Left forelimb (tissue), 1 donor: ENCODE measurements around the gene PHYHD1.

ENCODE experiments used
- DNase-seq: peaks from one replicate; pipeline ENCODE4 v3.0.0-alpha.2; 2018; ENCODE audit warnings: low spot score

PHYHD1 gene

GRCh38 chr9:128901379-128901778 lies 19.4 kb upstream of the PHYHD1 start:
- DNase-seq, result no peak

GRCh38 chr9:128901822-128902221 lies 19.0 kb upstream of the PHYHD1 start:
- DNase-seq, result no peak

DNA sequence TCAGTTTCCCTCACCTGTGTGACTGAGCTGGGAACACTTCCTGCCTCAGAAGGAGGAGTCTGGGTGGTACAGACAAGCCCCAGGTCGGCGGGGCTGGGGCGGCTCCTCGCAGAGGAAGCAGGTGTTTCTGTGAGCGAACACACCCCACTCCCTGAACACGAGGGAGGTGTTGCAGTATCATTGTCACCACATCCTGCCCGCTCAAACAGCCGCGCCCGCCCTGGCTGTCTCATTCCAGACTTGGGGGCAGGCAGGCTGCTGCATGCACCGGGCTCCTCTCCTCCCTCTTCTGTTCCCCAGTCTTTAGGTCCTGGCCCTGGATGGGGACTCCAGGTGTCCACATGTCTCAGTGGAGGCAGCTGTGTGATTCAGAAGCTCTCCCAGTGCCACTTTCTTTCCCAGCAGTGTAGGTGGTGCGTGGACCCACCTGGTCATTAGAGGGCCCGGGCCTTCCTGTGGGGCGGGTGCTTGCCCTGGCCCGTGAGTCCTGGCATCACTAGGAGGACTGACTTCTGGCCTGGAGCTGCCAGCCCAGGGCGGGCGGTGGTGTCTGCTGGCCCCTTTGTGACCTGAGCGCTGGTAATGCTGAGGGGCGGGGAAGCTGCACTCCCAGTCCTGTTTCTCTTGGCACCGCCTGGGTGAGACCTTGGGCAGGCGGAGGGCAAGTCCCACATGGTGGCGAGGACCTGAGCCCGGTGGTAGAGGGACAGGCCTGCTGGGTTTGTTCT lies 18.3 kb upstream of the PHYHD1 start:
- DNase-seq, result no peak

DNA sequence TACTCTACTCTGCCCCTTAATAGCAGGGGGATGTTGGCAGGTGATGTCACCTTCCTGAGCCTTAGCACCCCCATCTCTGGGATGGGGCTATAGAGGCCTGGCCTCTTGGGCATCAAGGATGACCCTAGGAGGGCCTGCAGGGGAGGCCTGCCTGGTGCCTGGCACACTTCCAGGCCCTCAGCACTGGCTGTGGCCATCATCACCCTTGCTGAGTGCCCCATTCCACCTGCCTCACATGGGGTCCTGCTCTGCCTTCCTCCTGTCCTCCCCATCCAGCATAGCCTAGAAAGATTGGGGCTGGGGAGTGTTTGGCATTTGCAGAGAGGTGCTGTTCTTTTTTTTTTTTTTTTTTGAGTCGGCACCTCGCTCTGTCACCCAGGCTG lies 17.7 kb upstream of the PHYHD1 start:
- DNase-seq, result no peak

DNA sequence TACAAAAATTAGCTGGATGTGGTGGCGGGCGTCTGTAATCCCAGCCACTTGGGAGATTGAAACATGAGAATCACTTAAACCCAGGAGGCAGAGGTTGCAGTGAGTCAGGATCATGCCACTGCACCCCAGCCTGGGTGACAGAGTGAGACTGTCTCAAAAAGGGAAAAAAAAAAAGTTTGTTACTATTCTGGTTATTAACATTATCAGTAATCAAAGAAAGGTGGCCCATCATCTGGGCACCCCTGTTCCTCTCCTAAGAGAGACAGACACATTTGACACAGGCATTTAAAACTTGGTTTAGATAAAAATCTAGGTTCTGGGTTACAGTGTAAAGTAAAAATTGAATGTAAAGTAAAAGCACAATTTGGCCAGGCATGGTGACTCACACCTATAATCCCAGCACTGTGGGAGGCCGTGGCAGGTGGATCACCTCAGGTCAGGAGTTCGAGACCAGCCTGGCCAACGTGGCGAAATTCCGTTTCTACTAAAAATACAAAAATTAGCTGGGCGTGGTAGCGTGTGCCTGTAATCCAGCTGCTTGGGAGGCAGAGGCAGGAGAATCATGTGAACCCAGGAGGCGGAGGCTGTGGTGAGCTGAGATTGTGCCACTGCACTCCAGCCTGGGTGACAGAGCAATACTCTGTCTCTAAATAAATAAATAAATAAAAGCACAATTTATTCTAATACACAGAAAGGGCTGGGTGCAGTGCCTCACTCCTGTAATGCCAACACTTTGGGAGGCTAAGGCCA lies 16.7 kb upstream of the PHYHD1 start:
- no peak for DNase-seq

GRCh38 chr9:128905964-128906363 lies 14.8 kb upstream of the PHYHD1 start:
- no peak for DNase-seq

GRCh38 chr9:128906741-128907140 lies 14.0 kb upstream of the PHYHD1 start:
- no peak for DNase-seq

DNA sequence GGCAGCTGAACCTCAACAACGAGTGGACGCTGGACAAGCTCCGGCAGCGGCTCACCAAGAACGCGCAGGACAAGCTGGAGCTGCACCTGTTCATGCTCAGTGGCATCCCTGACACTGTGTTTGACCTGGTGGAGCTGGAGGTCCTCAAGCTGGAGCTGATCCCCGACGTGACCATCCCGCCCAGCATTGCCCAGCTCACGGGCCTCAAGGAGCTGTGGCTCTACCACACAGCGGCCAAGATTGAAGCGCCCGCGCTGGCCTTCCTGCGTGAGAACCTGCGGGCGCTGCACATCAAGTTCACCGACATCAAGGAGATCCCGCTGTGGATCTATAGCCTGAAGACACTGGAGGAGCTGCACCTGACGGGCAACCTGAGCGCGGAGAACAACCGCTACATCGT lies 12.4 kb upstream of the PHYHD1 start:
- no peak for DNase-seq

DNA sequence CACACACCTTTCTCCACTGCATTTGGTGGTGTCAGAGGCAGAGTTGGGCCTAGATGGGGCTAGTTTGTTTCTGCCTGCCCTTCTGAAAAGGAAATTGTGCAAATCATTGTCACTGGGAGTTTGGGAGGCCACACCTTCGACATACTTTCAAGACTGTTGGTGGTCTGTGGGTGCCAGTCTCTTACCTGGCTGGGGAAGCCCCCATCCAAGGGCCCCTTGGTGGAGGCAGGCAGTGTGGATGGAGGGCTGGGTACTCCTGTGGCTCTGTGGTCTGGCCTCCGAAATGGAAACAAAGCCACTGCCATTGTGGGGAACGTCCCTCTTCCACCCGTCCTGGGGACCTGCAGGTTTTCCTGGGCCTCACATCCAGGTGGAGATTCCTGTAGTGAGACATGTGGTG lies 10.9 kb upstream of the PHYHD1 start:
- DNase-seq, result no peak

DNA sequence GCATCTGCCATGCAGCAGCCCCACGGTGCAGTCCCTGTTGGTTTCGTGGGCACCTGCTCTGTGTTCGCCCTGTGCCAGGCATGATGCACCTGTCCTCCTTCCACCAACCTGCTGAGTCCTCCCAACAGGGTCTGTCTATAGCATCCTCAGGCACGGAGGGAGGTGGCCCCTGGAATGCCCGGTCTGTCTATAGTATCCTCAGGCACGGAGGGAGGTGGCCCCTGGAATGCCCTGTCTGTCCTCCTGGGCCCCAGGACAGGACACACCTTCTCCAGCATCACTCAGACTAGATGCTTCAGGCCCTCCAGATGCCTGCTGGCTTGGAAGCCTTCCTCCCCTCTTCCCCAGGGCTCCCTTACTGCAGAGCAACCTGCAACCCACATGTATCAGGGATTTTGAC lies 9.9 kb upstream of the PHYHD1 start:
- no peak for DNase-seq

DNA sequence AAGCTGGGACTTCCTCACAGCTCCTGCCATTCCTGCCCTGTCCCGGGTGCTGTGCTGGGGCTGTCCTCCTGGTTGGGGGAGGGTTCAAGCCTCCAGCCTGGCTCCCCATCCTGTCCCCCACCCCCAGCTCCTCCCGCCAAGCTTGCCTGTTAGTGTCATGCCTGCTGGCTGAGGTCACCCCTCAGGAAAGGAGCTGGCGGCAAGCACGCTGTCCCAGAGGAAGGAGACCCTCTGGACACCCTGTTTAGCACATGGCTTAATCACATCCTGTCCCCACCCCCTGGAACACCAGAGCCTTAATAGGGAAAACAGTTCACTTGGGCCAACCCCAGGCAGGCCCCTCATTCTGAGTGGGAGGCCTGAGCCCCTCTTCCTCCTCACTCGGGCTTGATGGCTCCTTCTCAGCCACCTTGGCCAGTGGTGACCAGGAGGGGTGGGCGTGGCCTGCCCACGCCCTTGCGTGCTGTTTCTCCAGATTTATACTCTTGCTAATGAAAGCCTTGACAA lies 9.2 kb upstream of the PHYHD1 start:
- DNase-seq, result no peak

DNA sequence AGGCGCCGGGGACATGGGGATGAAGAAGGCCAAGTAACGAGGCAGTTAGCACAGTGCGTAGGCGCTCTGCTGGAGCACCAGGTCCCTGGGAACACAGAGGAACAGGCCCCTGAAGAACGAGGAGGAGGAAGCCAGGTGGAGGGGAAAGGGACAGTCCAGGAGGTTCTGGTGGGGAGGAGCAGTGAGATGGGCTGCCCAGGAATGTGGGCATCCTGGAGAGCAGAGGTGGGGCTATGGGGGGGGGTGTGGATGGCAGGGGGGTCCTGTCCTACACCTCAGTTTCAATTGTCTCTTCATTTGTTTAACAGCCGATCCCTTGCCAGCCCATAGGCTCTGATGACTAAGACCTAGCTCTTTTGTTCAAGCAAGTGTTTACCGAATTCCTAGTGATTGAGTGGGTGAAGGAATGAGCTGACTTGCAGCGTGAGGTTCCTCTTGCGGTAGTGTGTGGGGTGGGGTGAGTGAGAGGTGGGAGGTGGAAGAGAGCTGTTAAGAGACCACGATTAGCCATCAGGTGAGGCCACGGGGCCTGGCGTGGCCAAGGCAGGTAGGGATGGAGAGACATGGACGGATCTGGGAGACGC lies 8.4 kb upstream of the PHYHD1 start:
- DNase-seq, result no peak

DNA sequence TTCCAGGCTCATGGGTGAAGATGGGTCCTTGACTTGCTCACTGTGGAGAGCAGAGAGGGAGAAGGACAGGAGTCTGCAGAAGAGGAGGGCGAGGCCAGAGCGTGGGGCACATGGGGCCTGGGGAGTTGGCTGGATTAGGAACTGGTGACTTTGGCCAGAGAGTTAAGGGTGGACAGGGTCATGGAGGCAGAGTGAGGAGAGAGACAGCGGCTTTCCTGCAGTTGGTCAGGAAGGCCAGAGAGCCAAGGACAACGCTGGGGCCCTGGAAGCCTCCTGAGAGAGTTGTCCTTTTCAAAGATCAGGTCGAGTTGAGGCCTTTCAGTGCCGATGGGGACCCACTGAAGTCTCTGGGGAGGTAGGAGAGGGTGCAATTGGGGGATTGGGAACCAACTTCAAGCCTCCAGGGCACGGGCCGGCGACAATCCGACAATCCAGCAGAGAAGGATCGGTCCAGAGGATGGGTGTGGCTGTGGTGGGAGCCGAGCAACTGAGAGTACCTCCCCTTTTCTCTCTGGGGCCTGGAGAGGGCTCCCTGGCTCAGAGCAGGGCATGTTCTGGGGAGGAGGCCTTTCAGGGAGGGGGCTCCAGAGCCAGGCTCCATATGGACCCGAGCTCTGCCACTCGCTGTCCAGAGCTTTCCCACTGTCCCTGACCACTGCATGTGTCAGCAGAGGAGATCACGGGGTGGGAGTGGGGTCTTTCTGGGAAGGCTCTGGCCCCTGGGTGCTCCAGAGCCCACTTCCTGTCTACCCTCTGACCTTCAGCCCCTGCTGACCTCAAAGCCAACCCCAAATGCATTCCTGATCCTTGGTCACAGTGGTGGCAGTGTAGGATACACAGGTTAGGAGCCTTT lies 7.5 kb upstream of the PHYHD1 start:
- no peak for DNase-seq

DNA sequence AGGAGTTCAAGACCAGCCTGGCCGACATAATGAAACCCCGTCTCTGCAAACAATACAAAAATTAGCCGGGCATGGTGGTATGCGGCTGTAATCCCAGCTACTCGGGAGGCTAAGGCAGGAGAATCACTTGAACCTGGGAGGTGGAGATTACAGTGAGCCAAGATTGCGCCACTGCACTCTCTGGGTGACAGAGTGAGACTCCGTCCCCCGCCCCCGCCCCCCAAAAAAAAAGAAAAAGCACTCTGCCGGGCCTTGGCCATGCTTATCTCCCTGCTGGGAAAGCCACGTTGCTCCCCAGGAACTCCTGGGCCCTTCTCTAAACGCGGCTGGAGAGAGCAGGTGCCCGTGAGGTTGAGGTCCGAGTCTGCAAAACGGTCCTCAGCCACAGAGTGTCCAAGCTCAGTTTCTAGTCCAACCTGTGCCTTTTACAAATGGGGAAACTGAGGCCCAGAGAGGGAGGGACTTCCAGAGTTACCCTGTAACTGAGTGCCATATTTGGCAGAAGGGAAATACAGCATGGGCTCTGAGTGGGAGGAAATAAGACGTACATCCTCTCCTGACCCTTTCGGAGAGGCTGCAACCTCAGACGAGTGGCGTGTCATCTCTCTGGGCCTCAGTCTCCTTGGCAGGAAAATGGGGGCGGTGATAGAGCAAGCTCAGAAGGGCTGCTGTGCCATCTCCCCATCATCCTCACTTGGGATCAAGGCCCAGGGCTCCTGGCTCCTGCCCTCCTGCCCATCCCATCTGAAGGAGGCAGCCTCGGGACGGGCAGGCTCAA lies 6.6 kb upstream of the PHYHD1 start:
- DNase-seq, result no peak

DNA sequence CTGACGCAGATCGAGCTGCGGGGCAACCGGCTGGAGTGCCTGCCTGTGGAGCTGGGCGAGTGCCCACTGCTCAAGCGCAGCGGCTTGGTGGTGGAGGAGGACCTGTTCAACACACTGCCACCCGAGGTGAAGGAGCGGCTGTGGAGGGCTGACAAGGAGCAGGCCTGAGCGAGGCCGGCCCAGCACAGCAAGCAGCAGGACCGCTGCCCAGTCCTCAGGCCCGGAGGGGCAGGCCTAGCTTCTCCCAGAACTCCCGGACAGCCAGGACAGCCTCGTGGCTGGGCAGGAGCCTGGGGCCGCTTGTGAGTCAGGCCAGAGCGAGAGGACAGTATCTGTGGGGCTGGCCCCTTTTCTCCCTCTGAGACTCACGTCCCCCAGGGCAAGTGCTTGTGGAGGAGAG lies 4.6 kb upstream of the PHYHD1 start:
- no peak for DNase-seq

DNA sequence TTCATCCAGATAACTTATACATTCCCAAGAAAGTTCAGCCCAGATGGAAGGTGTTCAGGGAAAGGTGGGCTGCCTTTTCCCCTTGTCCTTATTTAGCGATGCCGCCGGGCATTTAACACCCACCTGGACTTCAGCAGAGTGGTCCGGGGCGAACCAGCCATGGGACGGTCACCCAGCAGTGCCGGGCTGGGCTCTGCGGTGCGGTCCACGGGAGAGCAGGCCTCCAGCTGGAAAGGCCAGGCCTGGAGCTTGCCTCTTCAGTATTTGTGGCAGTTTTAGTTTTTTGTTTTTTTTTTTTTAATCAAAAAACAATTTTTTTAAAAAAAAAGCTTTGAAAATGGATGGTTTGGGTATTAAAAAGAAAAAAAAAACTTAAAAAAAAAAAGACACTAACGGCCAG lies 4.0 kb upstream of the PHYHD1 start:
- DNase-seq, result no peak

GRCh38 chr9:128917151-128917849 lies 3.5 kb upstream of the PHYHD1 start:
- peak; percentile 82 for DNase-seq

GRCh38 chr9:128918921-128919320 lies 1.9 kb upstream of the PHYHD1 start:
- no peak for DNase-seq

GRCh38 chr9:128919402-128920089 lies 1.2 kb upstream of the PHYHD1 start:
- peak; percentile 57 for DNase-seq
